Measurements from ENCODE around the gene IL19. TPM values are rescaled to one million over a fixed set of nuclear protein-coding genes. Genes with fewer than 3 reads are reported as not detected.

Gene IL19
- total and polyA plus RNA-seq, 2 of the 13 experiments (the other 11 are each of a cell fraction or from before 2014, with no cell fraction given) = not detected

- H3K27ac ChIP-seq (ENCODE audit: extremely low read length, insufficient read depth, low read length) = no peak overlapping the region
- intact Hi-C loops (cut with micrococcal nuclease; ENCODE audit: unreplicated experiment) = no loop called here
- POLR2A ChIA-PET = no interaction called here
These were observed 9.1 kb downstream of the IL19 start for GRCh38 chr1:206779638-206780037.

More at GRCh38 chr1:206779638-206780037, 9.1 kb downstream of the IL19 start:
- no peak overlapping the region for H3K4me3 ChIP-seq (replicated peaks in 1 of 3; ENCODE audit: insufficient read depth in 1 of 3, low read depth in 2 of 3, low read length in 3 of 3)
- DNase-seq (ENCODE audit: low spot score) (no peak), FAIRE-seq (no peak), ATAC-seq (no peak)
- 28% methylated on average over 2 of the region's 2 CpGs for WGBS (ENCODE audit: low lambda C conversion rate)
- H3K79me2 ChIP-seq (ENCODE audit: insufficient read depth, low read length) = no peaks in the 10 kb centered on the region
- no peaks in the 10 kb centered on the region for H4K20me1 ChIP-seq (ENCODE audit: insufficient read depth, low read length)
- peaks cover 0 to 19% of the 10 kb centered on the region in 2 experiments; a peak in 3 of 5 replicates for H3K27me3 ChIP-seq (ENCODE audit: control insufficient read depth in 1 of 2, insufficient read depth in 2 of 2, low read length in 2 of 2)
- TF ChIP-seq SRY (CRISPR knock-in tag; IDR thresholded peaks at IDR 0.05) (no peak), SP140L (CRISPR knock-in tag; IDR thresholded peaks at IDR 0.05; ENCODE audit: borderline replicate concordance) (no peak), ZNF101 (CRISPR knock-in tag; IDR thresholded peaks at IDR 0.05; ENCODE audit: borderline replicate concordance, low read depth) (no peak), GPN1 (CRISPR knock-in tag; IDR thresholded peaks at IDR 0.05; ENCODE audit: borderline replicate concordance) (no peak), ZFP41 (CRISPR knock-in tag; IDR thresholded peaks at IDR 0.05; ENCODE audit: borderline replicate concordance) (no peak), DZIP1 (CRISPR knock-in tag; IDR thresholded peaks at IDR 0.05) (no peak), DBP (CRISPR knock-in tag; IDR thresholded peaks at IDR 0.05; ENCODE audit: not compliant biosample characterization) (no peak), ZNF800 (CRISPR knock-in tag; IDR thresholded peaks at IDR 0.05) (no peak), CENPX (CRISPR knock-in tag; IDR thresholded peaks at IDR 0.05) (no peak), ZNF552 (CRISPR knock-in tag; IDR thresholded peaks at IDR 0.05; ENCODE audit: borderline replicate concordance) (no peak), SNAPC5 (CRISPR knock-in tag; IDR thresholded peaks at IDR 0.05; ENCODE audit: borderline replicate concordance) (no peak), REPIN1 (CRISPR knock-in tag; IDR thresholded peaks at IDR 0.05; ENCODE audit: borderline replicate concordance, low read depth) (no peak), ZFP90 (CRISPR knock-in tag; IDR thresholded peaks at IDR 0.05; ENCODE audit: borderline replicate concordance) (no peak), MED13 (CRISPR knock-in tag; IDR thresholded peaks at IDR 0.05) (no peak), NRL (CRISPR knock-in tag; IDR thresholded peaks at IDR 0.05; ENCODE audit: borderline replicate concordance) (no peak), GATAD1 (CRISPR knock-in tag; IDR thresholded peaks at IDR 0.05) (no peak), CCAR2 (optimal IDR thresholded peaks at IDR 0.05; ENCODE audit: low read depth, low read length) (no peak), ZNF747 (CRISPR knock-in tag; IDR thresholded peaks at IDR 0.05; ENCODE audit: borderline replicate concordance) (no peak)
- CTCF ChIA-PET (ENCODE audit: low intra/inter-chr PET ratio, low total read pairs) = no interaction called here
- no TSS peak for BruUV-seq (replicated peaks)
- in situ Hi-C loops (cut with HindIII; ENCODE audit: extremely low pct_ligation_motif_present, low pct_unique_long_range_greater_than_20kb) = no loop called here
- no peak overlapping the region for H3K4me2 ChIP-seq (ENCODE audit: low read depth, low read length)
- no peaks in the 10 kb centered on the region for H3K36me3 ChIP-seq (replicated peaks in 1 of 2; ENCODE audit: control insufficient read depth in 1 of 2, insufficient read depth in 2 of 2, low read length in 2 of 2)
- no peaks in the 10 kb centered on the region for H3K9me3 ChIP-seq (ENCODE audit: low read length)
- H3K4me1 ChIP-seq (ENCODE audit: insufficient read depth, low read length) = peaks cover 6% of the 10 kb centered on the region
- H2AFZ ChIP-seq (ENCODE audit: low read length) = no peak overlapping the region
- H3K9ac ChIP-seq (ENCODE audit: insufficient read depth, low read depth, low read length) = no peak overlapping the region
